HepG2 (cell line): ENCODE data around the gene FADD.

Experiments used
- BRCA1 ChIP-seq: sonication (generic); formaldehyde crosslinking; IDR thresholded peaks from 2 replicates; pipeline ENCODE4 v1.4.0; 2020; ENCODE audit warnings: missing genetic modification reagents
- HDAC2 ChIP-seq: sonication (generic); formaldehyde crosslinking; IDR thresholded peaks from 2 replicates; pipeline ENCODE4 v1.4.0; 2020; ENCODE audit warnings: missing genetic modification reagents
- POLR2A ChIP-seq, 2 experiments: IDR thresholded peaks; 2 replicates each; pipeline ENCODE4 v1.6.1; 2011; ENCODE audit warnings: low read depth in 2 of 2, low read length in 2 of 2, mild to moderate bottlenecking in 1 of 2, moderate library complexity in 1 of 2; ENCODE audit not compliant: insufficient read depth in 1 of 2
- RNF2 ChIP-seq: fragments of 450-650 bp; conservative IDR thresholded peaks from 2 replicates; pipeline ENCODE4 v1.6.1; 2016; ENCODE audit warnings: low read depth
- TBL1XR1 ChIP-seq: fragments of 150-350 bp; IDR thresholded peaks from 2 replicates; pipeline ENCODE4 v1.6.1; 2014; ENCODE audit warnings: borderline replicate concordance, low read length; ENCODE audit not compliant: partially characterized antibody
- TF ChIP-seq, protein P1 (sequence below): sonication (generic); formaldehyde crosslinking; IDR thresholded peaks from 2 replicates; pipeline ENCODE4 v1.5.0; 2020; ENCODE audit warnings: mild to moderate bottlenecking, missing genetic modification reagents, moderate library complexity
- TF ChIP-seq, protein P2 (sequence below): sonication (generic); formaldehyde crosslinking; IDR thresholded peaks from 2 replicates; pipeline ENCODE4 v1.4.0; 2020; ENCODE audit warnings: mild to moderate bottlenecking, missing genetic modification reagents
- TF ChIP-seq, protein P3 (sequence below): sonication (generic); formaldehyde crosslinking; IDR thresholded peaks from 2 replicates; pipeline ENCODE4 v1.5.0; 2020; ENCODE audit warnings: missing genetic modification reagents
- TF ChIP-seq, protein P4 (sequence below), 2 experiments: sonication (generic) in 1 of 2; formaldehyde crosslinking in 1 of 2; IDR thresholded peaks; 2 replicates each; pipeline versions ENCODE4 v1.5.1 to v1.6.1; 2011 to 2020; ENCODE audit warnings: borderline replicate concordance in 1 of 2, low read depth in 1 of 2, low read length in 1 of 2, mild to moderate bottlenecking in 1 of 2, missing genetic modification reagents in 1 of 2, moderate library complexity in 1 of 2

DNA sequence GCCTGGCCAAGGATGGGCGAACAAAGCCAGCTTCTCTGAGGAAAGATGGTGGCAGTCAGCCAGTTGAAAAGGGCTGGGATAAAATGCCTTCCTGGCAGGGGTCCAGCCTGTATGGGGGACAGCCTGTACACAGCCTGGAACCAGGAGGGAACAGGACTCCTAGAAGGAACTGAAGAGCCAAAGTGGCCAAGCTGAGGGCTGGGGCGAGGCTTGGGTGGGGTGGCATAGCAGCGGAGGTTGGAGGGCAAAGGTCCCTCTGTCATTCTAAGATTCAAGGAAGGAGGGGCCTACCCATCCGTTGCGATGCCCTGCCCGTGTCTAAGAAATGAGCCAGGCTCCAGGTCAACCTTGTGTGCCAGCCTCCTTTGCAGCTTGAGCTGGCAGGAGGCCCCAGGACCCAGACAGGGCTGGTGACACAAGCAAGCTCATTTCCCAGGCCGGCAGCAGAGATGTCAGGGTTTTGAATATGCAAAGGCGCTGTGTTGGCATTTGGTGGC lies 22.6 kb downstream of the FADD start:
- TF ChIP-seq, protein P1, sequence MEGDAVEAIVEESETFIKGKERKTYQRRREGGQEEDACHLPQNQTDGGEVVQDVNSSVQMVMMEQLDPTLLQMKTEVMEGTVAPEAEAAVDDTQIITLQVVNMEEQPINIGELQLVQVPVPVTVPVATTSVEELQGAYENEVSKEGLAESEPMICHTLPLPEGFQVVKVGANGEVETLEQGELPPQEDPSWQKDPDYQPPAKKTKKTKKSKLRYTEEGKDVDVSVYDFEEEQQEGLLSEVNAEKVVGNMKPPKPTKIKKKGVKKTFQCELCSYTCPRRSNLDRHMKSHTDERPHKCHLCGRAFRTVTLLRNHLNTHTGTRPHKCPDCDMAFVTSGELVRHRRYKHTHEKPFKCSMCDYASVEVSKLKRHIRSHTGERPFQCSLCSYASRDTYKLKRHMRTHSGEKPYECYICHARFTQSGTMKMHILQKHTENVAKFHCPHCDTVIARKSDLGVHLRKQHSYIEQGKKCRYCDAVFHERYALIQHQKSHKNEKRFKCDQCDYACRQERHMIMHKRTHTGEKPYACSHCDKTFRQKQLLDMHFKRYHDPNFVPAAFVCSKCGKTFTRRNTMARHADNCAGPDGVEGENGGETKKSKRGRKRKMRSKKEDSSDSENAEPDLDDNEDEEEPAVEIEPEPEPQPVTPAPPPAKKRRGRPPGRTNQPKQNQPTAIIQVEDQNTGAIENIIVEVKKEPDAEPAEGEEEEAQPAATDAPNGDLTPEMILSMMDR (CRISPR knock-in tag): no peak
- TF ChIP-seq, protein P2, sequence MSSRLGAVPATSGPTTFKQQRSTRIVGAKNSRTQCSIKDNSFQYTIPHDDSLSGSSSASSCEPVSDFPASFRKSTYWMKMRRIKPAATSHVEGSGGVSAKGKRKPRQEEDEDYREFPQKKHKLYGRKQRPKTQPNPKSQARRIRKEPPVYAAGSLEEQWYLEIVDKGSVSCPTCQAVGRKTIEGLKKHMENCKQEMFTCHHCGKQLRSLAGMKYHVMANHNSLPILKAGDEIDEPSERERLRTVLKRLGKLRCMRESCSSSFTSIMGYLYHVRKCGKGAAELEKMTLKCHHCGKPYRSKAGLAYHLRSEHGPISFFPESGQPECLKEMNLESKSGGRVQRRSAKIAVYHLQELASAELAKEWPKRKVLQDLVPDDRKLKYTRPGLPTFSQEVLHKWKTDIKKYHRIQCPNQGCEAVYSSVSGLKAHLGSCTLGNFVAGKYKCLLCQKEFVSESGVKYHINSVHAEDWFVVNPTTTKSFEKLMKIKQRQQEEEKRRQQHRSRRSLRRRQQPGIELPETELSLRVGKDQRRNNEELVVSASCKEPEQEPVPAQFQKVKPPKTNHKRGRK: no peak
- TF ChIP-seq HDAC2 (CRISPR knock-in tag) (no peak), TBL1XR1 (no peak), BRCA1 (CRISPR knock-in tag) (no peak), POLR2A (IDR thresholded peaks at IDR 0.05; ENCODE audit: insufficient read depth in 1 of 2, low read depth in 2 of 2, low read length in 2 of 2) (no peak), RNF2 (no peak)
- TF ChIP-seq, protein P3, sequence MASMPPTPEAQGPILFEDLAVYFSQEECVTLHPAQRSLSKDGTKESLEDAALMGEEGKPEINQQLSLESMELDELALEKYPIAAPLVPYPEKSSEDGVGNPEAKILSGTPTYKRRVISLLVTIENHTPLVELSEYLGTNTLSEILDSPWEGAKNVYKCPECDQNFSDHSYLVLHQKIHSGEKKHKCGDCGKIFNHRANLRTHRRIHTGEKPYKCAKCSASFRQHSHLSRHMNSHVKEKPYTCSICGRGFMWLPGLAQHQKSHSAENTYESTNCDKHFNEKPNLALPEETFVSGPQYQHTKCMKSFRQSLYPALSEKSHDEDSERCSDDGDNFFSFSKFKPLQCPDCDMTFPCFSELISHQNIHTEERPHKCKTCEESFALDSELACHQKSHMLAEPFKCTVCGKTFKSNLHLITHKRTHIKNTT: no peak
- TF ChIP-seq, protein P4, sequence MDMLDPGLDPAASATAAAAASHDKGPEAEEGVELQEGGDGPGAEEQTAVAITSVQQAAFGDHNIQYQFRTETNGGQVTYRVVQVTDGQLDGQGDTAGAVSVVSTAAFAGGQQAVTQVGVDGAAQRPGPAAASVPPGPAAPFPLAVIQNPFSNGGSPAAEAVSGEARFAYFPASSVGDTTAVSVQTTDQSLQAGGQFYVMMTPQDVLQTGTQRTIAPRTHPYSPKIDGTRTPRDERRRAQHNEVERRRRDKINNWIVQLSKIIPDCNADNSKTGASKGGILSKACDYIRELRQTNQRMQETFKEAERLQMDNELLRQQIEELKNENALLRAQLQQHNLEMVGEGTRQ (IDR thresholded peaks at IDR 0.05; ENCODE audit: low read depth, low read length): no peak
- TF ChIP-seq, protein P4 (CRISPR knock-in tag; IDR thresholded peaks at IDR 0.05; ENCODE audit: borderline replicate concordance): no peak
